SK-N-SH treated with all-trans-retinoic acid at 6 μM for 48 hours (cell line): ENCODE results near the gene OGT.

Source experiments
- ARNTL ChIP-seq: fragments of 450-650 bp; formaldehyde crosslinking; IDR thresholded peaks from 2 replicates; pipeline ENCODE4 v1.5.0; 2020; ENCODE audit warnings: low read depth, mild to moderate bottlenecking, moderate library complexity, borderline replicate concordance
- CSDC2 ChIP-seq: fragments of 250-450 bp; sonication (Bioruptor Pico); IDR thresholded peaks from 2 replicates; pipeline ENCODE4 v1.5.0; 2020; ENCODE audit warnings: mild to moderate bottlenecking, moderate library complexity
- PATZ1 ChIP-seq: fragments of 250-450 bp; sonication (Bioruptor Pico); IDR thresholded peaks from 2 replicates; pipeline ENCODE4 v1.8.0; 2020; ENCODE audit warnings: mild to moderate bottlenecking, moderate library complexity, borderline replicate concordance
- PPARA ChIP-seq: fragments of 250-450 bp; sonication (Bioruptor Pico); IDR thresholded peaks from 2 replicates; pipeline ENCODE4 v1.5.0; 2020; ENCODE audit warnings: mild to moderate bottlenecking, borderline replicate concordance
- RARB ChIP-seq: fragments of 250-450 bp; sonication (Bioruptor Pico); IDR thresholded peaks from 2 replicates; pipeline ENCODE4 v1.8.0; 2021; ENCODE audit warnings: mild to moderate bottlenecking, moderate library complexity

GRCh38 chrX:71604141-71604540 is 71.2 kb downstream of the OGT start:
- TF ChIP-seq RARB (CRISPR knock-in tag) (no peak), PPARA (no peak), ARNTL (CRISPR knock-in tag) (no peak), PATZ1 (CRISPR knock-in tag) (no peak), CSDC2 (CRISPR knock-in tag) (no peak)
